IPS DF 19.7 (cell line): ENCODE measurements around the gene CPXM1.
A peak's percentile ranks its signal among the peaks of the same experiment; 100 is the strongest.

Experiments
- DNase-seq: peaks from one replicate; pipeline ENCODE4 v3.0.0-alpha.2; 2013; ENCODE audit warnings: low read depth, low spot score

Gene CPXM1

GRCh38 chr20:2763186-2763585 lies 37.2 kb downstream of the CPXM1 start:
- no peak for DNase-seq

GRCh38 chr20:2762578-2763131 lies 37.8 kb downstream of the CPXM1 start:
- no peak for DNase-seq

GRCh38 chr20:2761885-2762284 lies 38.5 kb downstream of the CPXM1 start:
- DNase-seq = no peak

GRCh38 chr20:2760952-2761305 lies 39.5 kb downstream of the CPXM1 start:
- no peak for DNase-seq

GRCh38 chr20:2760297-2760951 lies 40.0 kb downstream of the CPXM1 start:
- DNase-seq = no peak

- DNase-seq = no peak
Measured at GRCh38 chr20:2759603-2760296, 40.7 kb downstream of the CPXM1 start.

GRCh38 chr20:2759143-2759542 lies 41.3 kb downstream of the CPXM1 start:
- no peak for DNase-seq

GRCh38 chr20:2757969-2758368 lies 42.5 kb downstream of the CPXM1 start:
- no peak for DNase-seq

- DNase-seq = no peak
Measured at GRCh38 chr20:2757001-2757400, 43.4 kb downstream of the CPXM1 start.

GRCh38 chr20:2756056-2756611 lies 44.3 kb downstream of the CPXM1 start:
- no peak for DNase-seq

- no peak for DNase-seq
Measured at GRCh38 chr20:2755451-2756055, 44.9 kb downstream of the CPXM1 start.

GRCh38 chr20:2754424-2754823 lies 46.0 kb downstream of the CPXM1 start:
- DNase-seq = no peak

- no peak for DNase-seq
Measured at GRCh38 chr20:2753461-2754040, 46.9 kb downstream of the CPXM1 start.

GRCh38 chr20:2752567-2753460 lies 47.6 kb downstream of the CPXM1 start:
- DNase-seq = no peak

GRCh38 chr20:2751878-2752566 lies 48.4 kb downstream of the CPXM1 start:
- no peak for DNase-seq

GRCh38 chr20:2751347-2751877 lies 49.0 kb downstream of the CPXM1 start:
- no peak for DNase-seq

GRCh38 chr20:2750491-2751251 lies 49.8 kb downstream of the CPXM1 start:
- peak; percentile 84 for DNase-seq

GRCh38 chr20:2749951-2750490 lies 50.4 kb downstream of the CPXM1 start:
- no peak for DNase-seq

- DNase-seq = no peak
Measured at GRCh38 chr20:2749343-2749950, 51.0 kb downstream of the CPXM1 start.
